ENCODE measurements around the gene CREM.

GRCh38 chr10:35211390-35211789, 84.7 kb downstream of the CREM start:
- TF ChIP-seq, protein P1, sequence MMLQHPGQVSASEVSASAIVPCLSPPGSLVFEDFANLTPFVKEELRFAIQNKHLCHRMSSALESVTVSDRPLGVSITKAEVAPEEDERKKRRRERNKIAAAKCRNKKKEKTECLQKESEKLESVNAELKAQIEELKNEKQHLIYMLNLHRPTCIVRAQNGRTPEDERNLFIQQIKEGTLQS (IDR thresholded peaks at IDR 0.05): no peak
- TF ChIP-seq, protein P2, sequence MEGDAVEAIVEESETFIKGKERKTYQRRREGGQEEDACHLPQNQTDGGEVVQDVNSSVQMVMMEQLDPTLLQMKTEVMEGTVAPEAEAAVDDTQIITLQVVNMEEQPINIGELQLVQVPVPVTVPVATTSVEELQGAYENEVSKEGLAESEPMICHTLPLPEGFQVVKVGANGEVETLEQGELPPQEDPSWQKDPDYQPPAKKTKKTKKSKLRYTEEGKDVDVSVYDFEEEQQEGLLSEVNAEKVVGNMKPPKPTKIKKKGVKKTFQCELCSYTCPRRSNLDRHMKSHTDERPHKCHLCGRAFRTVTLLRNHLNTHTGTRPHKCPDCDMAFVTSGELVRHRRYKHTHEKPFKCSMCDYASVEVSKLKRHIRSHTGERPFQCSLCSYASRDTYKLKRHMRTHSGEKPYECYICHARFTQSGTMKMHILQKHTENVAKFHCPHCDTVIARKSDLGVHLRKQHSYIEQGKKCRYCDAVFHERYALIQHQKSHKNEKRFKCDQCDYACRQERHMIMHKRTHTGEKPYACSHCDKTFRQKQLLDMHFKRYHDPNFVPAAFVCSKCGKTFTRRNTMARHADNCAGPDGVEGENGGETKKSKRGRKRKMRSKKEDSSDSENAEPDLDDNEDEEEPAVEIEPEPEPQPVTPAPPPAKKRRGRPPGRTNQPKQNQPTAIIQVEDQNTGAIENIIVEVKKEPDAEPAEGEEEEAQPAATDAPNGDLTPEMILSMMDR (IDR thresholded peaks at IDR 0.05 in 2 of 3, conservative IDR thresholded peaks at IDR 0.05 in 1 of 3; ENCODE audit: borderline replicate concordance in 1 of 3, insufficient read depth in 1 of 3, low read depth in 2 of 3, low read length in 2 of 3): no peak
- no peak for TF ChIP-seq YY1 (IDR thresholded peaks at IDR 0.05; ENCODE audit: extremely low read depth, insufficient replicate concordance, low read depth, low read length)

All from HCT116 (cell line).